HepG2 (cell line): Measurements from ENCODE around the gene BDP1. TPM values are rescaled to one million over a fixed set of nuclear protein-coding genes. Genes with fewer than 3 reads are reported as not detected.

Experiments
- BHLHE40 ChIP-seq: IDR thresholded peaks from 2 replicates; pipeline ENCODE4 v1.6.1; 2011; ENCODE audit warnings: low read length, improper control_type of control experiment
- HOXA5 ChIP-seq: sonication (generic); formaldehyde crosslinking; IDR thresholded peaks from 2 replicates; pipeline ENCODE4 v1.4.0; 2020; ENCODE audit warnings: missing genetic modification reagents
- MXI1 ChIP-seq: IDR thresholded peaks from 3 replicates; pipeline ENCODE4 v1.6.1; 2012; ENCODE audit warnings: low read depth, low read length, inconsistent platforms, borderline replicate concordance
- NCOR1 ChIP-seq: fragments of 200-600 bp; sonication (generic); IDR thresholded peaks from 2 replicates; pipeline ENCODE4 v1.7.0; 2017; ENCODE audit warnings: antibody characterized with exemption, low read length, borderline replicate concordance
- PCBP1 ChIP-seq: fragments of 200-400 bp; formaldehyde crosslinking; IDR thresholded peaks from 2 replicates; pipeline ENCODE4 v1.6.1; 2017; ENCODE audit warnings: mild to moderate bottlenecking, low read depth, low read length, borderline replicate concordance
- PHB2 ChIP-seq: fragments of 450-650 bp; IDR thresholded peaks from 2 replicates; pipeline ENCODE4 v1.6.1; 2018; ENCODE audit not compliant: partially characterized antibody
- POLR2A ChIP-seq, 2 experiments: IDR thresholded peaks; 2 replicates each; pipeline ENCODE4 v1.6.1; 2011; ENCODE audit warnings: low read depth in 2 of 2, low read length in 2 of 2, mild to moderate bottlenecking in 1 of 2, moderate library complexity in 1 of 2; ENCODE audit not compliant: insufficient read depth in 1 of 2
- RCOR2 ChIP-seq: IDR thresholded peaks from 2 replicates; pipeline ENCODE4 v1.6.1; 2016; ENCODE audit warnings: missing biosample characterization, missing genetic modification reagents
- RFX5 ChIP-seq: IDR thresholded peaks from 2 replicates; pipeline ENCODE4 v1.6.1; 2011; ENCODE audit warnings: low read depth, low read length, improper control_type of control experiment
- TAF1 ChIP-seq: sonication (generic); formaldehyde crosslinking; IDR thresholded peaks from 2 replicates; pipeline ENCODE4 v1.4.0; 2020; ENCODE audit warnings: missing genetic modification reagents
- TSC22D2 ChIP-seq: sonication (generic); formaldehyde crosslinking; IDR thresholded peaks from 2 replicates; pipeline ENCODE4 v1.5.1; 2020; ENCODE audit warnings: missing genetic modification reagents, mild to moderate bottlenecking, borderline replicate concordance
- polyA plus RNA-seq, 8 experiments: library from polyadenylated mRNA; depleted of rRNA in 3 of 8; stranded (reverse) in 7 of 8; unstranded in 1 of 8; fragments of >200 nt; fragmentation: Illumina TruSeq in 4 of 8; extraction: Trizol in 4 of 8; gene quantifications; 2 replicates each; pipeline versions ENCODE4 v1.2.1 to v1.2.3, GENCODE V29; 2011 to 2016; ENCODE audit warnings: low read depth in 4 of 8, missing spikeins in 1 of 8, mixed read lengths in 1 of 8; ENCODE audit not compliant: insufficient read depth in 1 of 8
- total RNA-seq, 5 experiments: library from RNA; depleted of rRNA; stranded (reverse); fragments of >200 nt; fragmentation: Illumina TruSeq; extraction: Trizol; gene quantifications; 2 replicates each; pipeline ENCODE4 v1.2.3, GENCODE V29; 2016; ENCODE audit warnings: low read depth in 1 of 5
- TF ChIP-seq, protein P1 (sequence below): sonication (generic); formaldehyde crosslinking; IDR thresholded peaks from 2 replicates; pipeline ENCODE4 v1.4.0; 2020; ENCODE audit warnings: low read depth, mild to moderate bottlenecking, missing genetic modification reagents
- TF ChIP-seq, protein P2 (sequence below): sonication (generic); formaldehyde crosslinking; IDR thresholded peaks from 2 replicates; pipeline ENCODE4 v1.8.0; 2022; ENCODE audit warnings: missing genetic modification reagents, mild to moderate bottlenecking, moderate library complexity, borderline replicate concordance
- TF ChIP-seq, protein P3 (sequence below): sonication (generic); formaldehyde crosslinking; IDR thresholded peaks from 2 replicates; pipeline ENCODE4 v1.5.0; 2020; ENCODE audit warnings: mild to moderate bottlenecking, missing genetic modification reagents, borderline replicate concordance
- TF ChIP-seq, protein P4 (sequence below): sonication (generic); formaldehyde crosslinking; IDR thresholded peaks from 2 replicates; pipeline ENCODE4 v1.8.0; 2022; ENCODE audit warnings: mild to moderate bottlenecking, missing genetic modification reagents
- TF ChIP-seq, protein P5 (sequence below): IDR thresholded peaks from 2 replicates; pipeline ENCODE4 v1.6.1; 2016; ENCODE audit warnings: low read depth
- TF ChIP-seq, protein P6 (sequence below): sonication (generic); formaldehyde crosslinking; IDR thresholded peaks from 2 replicates; pipeline ENCODE4 v1.4.0; 2020; ENCODE audit warnings: missing genetic modification reagents, mild to moderate bottlenecking, borderline replicate concordance

BDP1 gene
- total and polyA plus RNA-seq, 2 of the 13 experiments (the other 11 are each of a cell fraction or from before 2014, with no cell fraction given), result 10.2 to 22.4 TPM

DNA sequence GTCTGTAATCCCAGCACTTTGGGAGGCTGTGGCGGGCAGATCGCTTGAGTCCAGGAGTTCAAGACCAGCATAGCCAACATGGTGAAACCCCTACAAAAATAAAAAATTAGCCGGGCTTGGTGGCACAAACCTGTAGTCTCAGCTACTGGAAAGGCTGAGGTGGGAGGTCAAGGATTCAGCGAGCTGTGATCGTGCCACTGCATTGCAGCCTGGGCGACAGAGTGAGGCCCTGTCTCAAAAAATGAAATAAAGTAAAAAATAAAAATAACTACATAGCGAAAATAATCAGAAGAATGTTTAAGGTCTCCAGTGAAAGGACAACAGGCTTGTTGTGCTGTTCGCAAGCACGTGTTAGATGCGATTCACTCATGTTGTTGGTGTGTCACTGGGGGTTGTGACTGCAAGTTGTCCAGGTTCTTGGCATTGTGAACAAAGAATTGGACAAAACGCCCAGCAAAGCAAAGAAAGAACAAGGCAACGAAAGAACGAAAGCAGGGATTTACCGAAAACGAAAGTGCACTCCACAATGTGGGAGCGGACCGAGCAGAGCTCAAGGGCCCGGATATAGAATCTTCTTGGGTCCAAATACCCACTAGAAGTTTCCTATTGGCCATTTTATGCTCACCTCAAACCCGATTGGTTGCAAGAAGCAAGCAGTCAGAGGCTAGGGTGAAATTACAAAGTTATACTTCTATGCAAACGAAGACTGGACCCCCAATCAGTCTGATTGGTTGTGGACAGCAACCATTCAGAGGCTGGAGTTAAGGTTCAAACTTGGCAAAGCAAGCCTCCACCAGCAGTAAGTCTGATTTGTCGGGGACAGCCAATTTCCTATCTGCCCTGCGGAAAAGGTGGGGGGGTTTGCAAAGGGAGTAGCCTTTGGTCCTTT, 130.8 kb downstream of the BDP1 start (continued):
- TF ChIP-seq, protein P1, sequence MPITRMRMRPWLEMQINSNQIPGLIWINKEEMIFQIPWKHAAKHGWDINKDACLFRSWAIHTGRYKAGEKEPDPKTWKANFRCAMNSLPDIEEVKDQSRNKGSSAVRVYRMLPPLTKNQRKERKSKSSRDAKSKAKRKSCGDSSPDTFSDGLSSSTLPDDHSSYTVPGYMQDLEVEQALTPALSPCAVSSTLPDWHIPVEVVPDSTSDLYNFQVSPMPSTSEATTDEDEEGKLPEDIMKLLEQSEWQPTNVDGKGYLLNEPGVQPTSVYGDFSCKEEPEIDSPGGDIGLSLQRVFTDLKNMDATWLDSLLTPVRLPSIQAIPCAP (CRISPR knock-in tag), result peak; percentile 89; the same call in 1 of the 2 replicates
- no peak for TF ChIP-seq TSC22D2 (CRISPR knock-in tag)
- TF ChIP-seq, protein P2, sequence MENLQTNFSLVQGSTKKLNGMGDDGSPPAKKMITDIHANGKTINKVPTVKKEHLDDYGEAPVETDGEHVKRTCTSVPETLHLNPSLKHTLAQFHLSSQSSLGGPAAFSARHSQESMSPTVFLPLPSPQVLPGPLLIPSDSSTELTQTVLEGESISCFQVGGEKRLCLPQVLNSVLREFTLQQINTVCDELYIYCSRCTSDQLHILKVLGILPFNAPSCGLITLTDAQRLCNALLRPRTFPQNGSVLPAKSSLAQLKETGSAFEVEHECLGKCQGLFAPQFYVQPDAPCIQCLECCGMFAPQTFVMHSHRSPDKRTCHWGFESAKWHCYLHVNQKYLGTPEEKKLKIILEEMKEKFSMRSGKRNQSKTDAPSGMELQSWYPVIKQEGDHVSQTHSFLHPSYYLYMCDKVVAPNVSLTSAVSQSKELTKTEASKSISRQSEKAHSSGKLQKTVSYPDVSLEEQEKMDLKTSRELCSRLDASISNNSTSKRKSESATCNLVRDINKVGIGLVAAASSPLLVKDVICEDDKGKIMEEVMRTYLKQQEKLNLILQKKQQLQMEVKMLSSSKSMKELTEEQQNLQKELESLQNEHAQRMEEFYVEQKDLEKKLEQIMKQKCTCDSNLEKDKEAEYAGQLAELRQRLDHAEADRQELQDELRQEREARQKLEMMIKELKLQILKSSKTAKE (CRISPR knock-in tag), result no peak
- TF ChIP-seq, protein P3, sequence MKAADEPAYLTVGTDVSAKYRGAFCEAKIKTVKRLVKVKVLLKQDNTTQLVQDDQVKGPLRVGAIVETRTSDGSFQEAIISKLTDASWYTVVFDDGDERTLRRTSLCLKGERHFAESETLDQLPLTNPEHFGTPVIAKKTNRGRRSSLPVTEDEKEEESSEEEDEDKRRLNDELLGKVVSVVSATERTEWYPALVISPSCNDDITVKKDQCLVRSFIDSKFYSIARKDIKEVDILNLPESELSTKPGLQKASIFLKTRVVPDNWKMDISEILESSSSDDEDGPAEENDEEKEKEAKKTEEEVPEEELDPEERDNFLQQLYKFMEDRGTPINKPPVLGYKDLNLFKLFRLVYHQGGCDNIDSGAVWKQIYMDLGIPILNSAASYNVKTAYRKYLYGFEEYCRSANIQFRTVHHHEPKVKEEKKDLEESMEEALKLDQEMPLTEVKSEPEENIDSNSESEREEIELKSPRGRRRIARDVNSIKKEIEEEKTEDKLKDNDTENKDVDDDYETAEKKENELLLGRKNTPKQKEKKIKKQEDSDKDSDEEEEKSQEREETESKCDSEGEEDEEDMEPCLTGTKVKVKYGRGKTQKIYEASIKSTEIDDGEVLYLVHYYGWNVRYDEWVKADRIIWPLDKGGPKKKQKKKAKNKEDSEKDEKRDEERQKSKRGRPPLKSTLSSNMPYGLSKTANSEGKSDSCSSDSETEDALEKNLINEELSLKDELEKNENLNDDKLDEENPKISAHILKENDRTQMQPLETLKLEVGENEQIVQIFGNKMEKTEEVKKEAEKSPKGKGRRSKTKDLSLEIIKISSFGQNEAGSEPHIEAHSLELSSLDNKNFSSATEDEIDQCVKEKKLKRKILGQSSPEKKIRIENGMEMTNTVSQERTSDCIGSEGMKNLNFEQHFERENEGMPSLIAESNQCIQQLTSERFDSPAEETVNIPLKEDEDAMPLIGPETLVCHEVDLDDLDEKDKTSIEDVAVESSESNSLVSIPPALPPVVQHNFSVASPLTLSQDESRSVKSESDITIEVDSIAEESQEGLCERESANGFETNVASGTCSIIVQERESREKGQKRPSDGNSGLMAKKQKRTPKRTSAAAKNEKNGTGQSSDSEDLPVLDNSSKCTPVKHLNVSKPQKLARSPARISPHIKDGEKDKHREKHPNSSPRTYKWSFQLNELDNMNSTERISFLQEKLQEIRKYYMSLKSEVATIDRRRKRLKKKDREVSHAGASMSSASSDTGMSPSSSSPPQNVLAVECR (CRISPR knock-in tag), result no peak
- no peak for TF ChIP-seq PCBP1
- 0 out of 2 replicates have a peak, but pooled peaks have one; percentile 22 for TF ChIP-seq BHLHE40
- TF ChIP-seq HOXA5 (CRISPR knock-in tag), result no peak
- no peak for TF ChIP-seq TAF1
- TF ChIP-seq RCOR2 (CRISPR knock-in tag), result no peak
- peak in 1 of 2 experiments; percentile 61; a peak in 2 of 4 replicates for TF ChIP-seq POLR2A (IDR thresholded peaks at IDR 0.05; ENCODE audit: insufficient read depth in 1 of 2, low read depth in 2 of 2, low read length in 2 of 2)
- TF ChIP-seq PHB2, result no peak
- TF ChIP-seq NCOR1, result peak; percentile 50; the same call in 1 of the 2 replicates
- no peak for TF ChIP-seq RFX5
- TF ChIP-seq, protein P4, sequence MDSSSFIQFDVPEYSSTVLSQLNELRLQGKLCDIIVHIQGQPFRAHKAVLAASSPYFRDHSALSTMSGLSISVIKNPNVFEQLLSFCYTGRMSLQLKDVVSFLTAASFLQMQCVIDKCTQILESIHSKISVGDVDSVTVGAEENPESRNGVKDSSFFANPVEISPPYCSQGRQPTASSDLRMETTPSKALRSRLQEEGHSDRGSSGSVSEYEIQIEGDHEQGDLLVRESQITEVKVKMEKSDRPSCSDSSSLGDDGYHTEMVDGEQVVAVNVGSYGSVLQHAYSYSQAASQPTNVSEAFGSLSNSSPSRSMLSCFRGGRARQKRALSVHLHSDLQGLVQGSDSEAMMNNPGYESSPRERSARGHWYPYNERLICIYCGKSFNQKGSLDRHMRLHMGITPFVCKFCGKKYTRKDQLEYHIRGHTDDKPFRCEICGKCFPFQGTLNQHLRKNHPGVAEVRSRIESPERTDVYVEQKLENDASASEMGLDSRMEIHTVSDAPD (CRISPR knock-in tag), result peak; percentile 3; the same call in 1 of the 2 replicates
- TF ChIP-seq, protein P5, sequence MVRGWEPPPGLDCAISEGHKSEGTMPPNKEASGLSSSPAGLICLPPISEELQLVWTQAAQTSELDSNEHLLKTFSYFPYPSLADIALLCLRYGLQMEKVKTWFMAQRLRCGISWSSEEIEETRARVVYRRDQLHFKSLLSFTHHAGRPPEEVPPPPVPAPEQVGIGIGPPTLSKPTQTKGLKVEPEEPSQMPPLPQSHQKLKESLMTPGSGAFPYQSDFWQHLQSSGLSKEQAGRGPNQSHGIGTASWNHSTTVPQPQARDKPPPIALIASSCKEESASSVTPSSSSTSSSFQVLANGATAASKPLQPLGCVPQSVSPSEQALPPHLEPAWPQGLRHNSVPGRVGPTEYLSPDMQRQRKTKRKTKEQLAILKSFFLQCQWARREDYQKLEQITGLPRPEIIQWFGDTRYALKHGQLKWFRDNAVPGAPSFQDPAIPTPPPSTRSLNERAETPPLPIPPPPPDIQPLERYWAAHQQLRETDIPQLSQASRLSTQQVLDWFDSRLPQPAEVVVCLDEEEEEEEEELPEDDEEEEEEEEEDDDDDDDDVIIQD (CRISPR knock-in tag), result no peak
- TF ChIP-seq MXI1, result peak; percentile 55; the same call in 1 of the 3 replicates
- TF ChIP-seq, protein P6, sequence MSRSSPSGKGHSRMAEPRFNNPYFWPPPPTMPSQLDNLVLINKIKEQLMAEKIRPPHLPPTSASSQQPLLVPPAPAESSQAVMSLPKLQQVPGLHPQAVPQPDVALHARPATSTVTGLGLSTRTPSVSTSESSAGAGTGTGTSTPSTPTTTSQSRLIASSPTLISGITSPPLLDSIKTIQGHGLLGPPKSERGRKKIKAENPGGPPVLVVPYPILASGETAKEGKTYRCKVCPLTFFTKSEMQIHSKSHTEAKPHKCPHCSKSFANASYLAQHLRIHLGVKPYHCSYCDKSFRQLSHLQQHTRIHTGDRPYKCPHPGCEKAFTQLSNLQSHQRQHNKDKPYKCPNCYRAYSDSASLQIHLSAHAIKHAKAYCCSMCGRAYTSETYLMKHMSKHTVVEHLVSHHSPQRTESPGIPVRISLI (CRISPR knock-in tag), result no peak
